Measurements from ENCODE around the gene GLI1.

DNA sequence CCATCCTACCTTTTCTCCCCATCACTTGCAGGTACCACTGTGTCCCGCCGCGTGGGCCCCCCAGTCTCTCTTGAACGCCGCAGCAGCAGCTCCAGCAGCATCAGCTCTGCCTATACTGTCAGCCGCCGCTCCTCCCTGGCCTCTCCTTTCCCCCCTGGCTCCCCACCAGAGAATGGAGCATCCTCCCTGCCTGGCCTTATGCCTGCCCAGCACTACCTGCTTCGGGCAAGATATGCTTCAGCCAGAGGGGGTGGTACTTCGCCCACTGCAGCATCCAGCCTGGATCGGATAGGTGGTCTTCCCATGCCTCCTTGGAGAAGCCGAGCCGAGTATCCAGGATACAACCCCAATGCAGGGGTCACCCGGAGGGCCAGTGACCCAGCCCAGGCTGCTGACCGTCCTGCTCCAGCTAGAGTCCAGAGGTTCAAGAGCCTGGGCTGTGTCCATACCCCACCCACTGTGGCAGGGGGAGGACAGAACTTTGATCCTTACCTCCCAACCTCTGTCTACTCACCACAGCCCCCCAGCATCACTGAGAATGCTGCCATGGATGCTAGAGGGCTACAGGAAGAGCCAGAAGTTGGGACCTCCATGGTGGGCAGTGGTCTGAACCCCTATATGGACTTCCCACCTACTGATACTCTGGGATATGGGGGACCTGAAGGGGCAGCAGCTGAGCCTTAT, 10.8 kb downstream of the GLI1 start:
- TF ChIP-seq, protein P1, sequence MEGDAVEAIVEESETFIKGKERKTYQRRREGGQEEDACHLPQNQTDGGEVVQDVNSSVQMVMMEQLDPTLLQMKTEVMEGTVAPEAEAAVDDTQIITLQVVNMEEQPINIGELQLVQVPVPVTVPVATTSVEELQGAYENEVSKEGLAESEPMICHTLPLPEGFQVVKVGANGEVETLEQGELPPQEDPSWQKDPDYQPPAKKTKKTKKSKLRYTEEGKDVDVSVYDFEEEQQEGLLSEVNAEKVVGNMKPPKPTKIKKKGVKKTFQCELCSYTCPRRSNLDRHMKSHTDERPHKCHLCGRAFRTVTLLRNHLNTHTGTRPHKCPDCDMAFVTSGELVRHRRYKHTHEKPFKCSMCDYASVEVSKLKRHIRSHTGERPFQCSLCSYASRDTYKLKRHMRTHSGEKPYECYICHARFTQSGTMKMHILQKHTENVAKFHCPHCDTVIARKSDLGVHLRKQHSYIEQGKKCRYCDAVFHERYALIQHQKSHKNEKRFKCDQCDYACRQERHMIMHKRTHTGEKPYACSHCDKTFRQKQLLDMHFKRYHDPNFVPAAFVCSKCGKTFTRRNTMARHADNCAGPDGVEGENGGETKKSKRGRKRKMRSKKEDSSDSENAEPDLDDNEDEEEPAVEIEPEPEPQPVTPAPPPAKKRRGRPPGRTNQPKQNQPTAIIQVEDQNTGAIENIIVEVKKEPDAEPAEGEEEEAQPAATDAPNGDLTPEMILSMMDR (conservative IDR thresholded peaks at IDR 0.05; ENCODE audit: low read depth, low read length), result no peak
- TF ChIP-seq EZH2 (IDR thresholded peaks at IDR 0.05; ENCODE audit: borderline replicate concordance, low read depth, low read length, poor library complexity, severe bottlenecking), result no peak
